ENCODE data around the gene HUWE1.

Gene HUWE1

GRCh38 chrX:53684415-53685192, 1.9 kb downstream of the HUWE1 start:
- DNase-seq = no peak

- peak; percentile 33 to 96 (median 87) for DNase-seq
Observed at GRCh38 chrX:53683556-53684414, 2.7 kb downstream of the HUWE1 start.

GRCh38 chrX:53682885-53683555, 3.5 kb downstream of the HUWE1 start:
- peak in 16 of 56 donors; percentile 0 to 32 (median 16) for DNase-seq

GRCh38 chrX:53681661-53682060, 4.9 kb downstream of the HUWE1 start:
- no peak for DNase-seq

GRCh38 chrX:53678667-53679066, 7.9 kb downstream of the HUWE1 start:
- no peak for DNase-seq

- DNase-seq = no peak
Observed at GRCh38 chrX:53677286-53677685, 9.2 kb downstream of the HUWE1 start.

GRCh38 chrX:53674581-53674980, 11.9 kb downstream of the HUWE1 start:
- no peak for DNase-seq

- DNase-seq = no peak
Observed at GRCh38 chrX:53669258-53669657, 17.3 kb downstream of the HUWE1 start.

- DNase-seq = no peak
Observed at GRCh38 chrX:53666171-53666570, 20.3 kb downstream of the HUWE1 start.

- no peak for DNase-seq
Observed at GRCh38 chrX:53660004-53660403, 26.5 kb downstream of the HUWE1 start.

- DNase-seq = no peak
Observed at GRCh38 chrX:53659039-53659438, 27.5 kb downstream of the HUWE1 start.

- no peak for DNase-seq
Observed at GRCh38 chrX:53656845-53657244, 29.7 kb downstream of the HUWE1 start.

- DNase-seq = no peak
Observed at GRCh38 chrX:53654376-53654775, 32.1 kb downstream of the HUWE1 start.

GRCh38 chrX:53644751-53645150, 41.8 kb downstream of the HUWE1 start:
- no peak for DNase-seq

GRCh38 chrX:53642337-53642736, 44.2 kb downstream of the HUWE1 start:
- DNase-seq = no peak

- no peak for DNase-seq
Observed at GRCh38 chrX:53639257-53639656, 47.3 kb downstream of the HUWE1 start.

- no peak for DNase-seq
Observed at GRCh38 chrX:53637479-53637878, 49.0 kb downstream of the HUWE1 start.

GRCh38 chrX:53631156-53631555, 55.4 kb downstream of the HUWE1 start:
- no peak for DNase-seq

- DNase-seq = no peak
Observed at GRCh38 chrX:53630261-53630660, 56.3 kb downstream of the HUWE1 start.

GRCh38 chrX:53622431-53622830, 64.1 kb downstream of the HUWE1 start:
- no peak for DNase-seq

- no peak for DNase-seq
Observed at GRCh38 chrX:53621418-53621986, 65.0 kb downstream of the HUWE1 start.

- DNase-seq = peak in 1 of 56 donors; percentile 4
Observed at GRCh38 chrX:53616946-53617345, 69.6 kb downstream of the HUWE1 start.

Measured in nucleus accumbens (tissue), 56 donors.